HG03558 (cell line): ENCODE data around the gene METTL27.
"Not testable (repeated sequence)": the region's sequence is repeated elsewhere in the genome, so short reads cannot be mapped to it uniquely, and the experiment has no call there.

Experiments
- ATAC-seq: cut with Tn5 transposase; IDR thresholded peaks from one replicate; pipeline ENCODE4 v1.9.1; 2021; ENCODE audit warnings: moderate number of reproducible peaks; ENCODE audit not compliant: unreplicated experiment; ENCODE audit errors: extremely low read depth

Gene METTL27

DNA sequence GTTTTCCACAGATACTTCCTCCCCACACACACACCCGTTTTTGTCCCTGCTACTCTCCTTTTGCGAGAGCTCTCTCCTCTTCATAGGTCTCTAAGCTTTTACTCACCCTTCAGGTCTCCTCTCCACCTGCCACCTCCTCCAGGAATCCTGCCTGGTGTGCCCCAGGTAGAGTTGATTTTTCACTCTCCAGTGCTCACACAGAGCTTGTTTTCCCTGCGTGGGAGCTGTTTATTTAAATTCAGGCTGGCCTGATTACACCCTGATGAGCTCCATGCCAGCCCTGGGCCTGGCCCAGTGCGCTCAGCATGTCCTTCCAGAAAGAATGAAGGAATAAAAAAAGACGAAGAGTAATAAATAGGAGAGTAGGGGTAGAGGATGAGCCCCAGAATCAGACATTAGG is 19.1 kb downstream of the METTL27 start:
- ATAC-seq: no peak

DNA sequence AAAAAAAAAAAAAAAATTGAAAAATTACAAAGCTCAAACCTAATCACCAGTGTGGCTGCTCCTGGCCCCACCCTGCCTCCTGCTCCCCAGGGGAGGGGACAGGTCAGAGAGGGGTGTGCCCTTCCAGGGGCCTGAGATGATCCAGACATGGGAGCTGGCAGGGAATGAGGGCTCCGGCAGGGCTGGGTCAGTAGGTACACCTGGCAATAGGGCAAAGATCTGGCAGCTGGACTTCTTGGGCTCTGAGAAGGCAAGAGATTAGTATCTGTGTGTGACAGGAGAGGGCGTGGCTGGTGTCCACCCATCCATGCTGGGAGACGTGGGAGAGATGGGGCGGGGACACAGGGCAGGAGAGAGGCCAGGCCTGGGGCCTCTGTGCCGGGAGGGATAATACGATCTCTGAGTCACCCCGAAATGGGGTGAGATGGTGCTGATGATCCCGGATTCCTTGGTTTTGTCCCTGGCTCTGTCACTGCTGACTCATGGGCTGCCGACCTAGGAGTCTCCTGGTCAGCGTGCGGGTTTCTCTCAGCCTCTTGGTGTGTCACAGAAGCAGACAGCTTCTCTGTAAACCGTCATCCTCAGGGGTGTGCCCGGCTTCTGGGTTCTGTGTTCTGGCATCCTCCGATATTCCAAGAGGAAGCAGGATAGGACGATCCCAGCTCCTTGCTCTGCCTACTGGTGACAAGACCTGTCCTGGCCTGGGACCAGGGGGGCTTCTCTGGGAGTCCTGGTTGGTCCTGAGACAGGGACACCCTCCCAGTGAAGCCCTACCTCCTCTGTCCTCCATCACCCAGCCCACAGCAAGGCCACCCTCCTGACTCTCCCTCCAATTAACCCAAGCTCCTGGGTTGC is 19.8 kb downstream of the METTL27 start:
- ATAC-seq: no peak

- ATAC-seq: not testable (repeated sequence)
Observed at GRCh38 chr7:73821597-73822285, 20.6 kb downstream of the METTL27 start.

GRCh38 chr7:73820013-73820412 is 22.3 kb downstream of the METTL27 start:
- no peak for ATAC-seq

- ATAC-seq: no peak
Observed at GRCh38 chr7:73817121-73817520, 25.2 kb downstream of the METTL27 start.

- ATAC-seq: no peak
Observed at GRCh38 chr7:73815436-73815835, 26.9 kb downstream of the METTL27 start.

GRCh38 chr7:73812996-73813395 is 29.3 kb downstream of the METTL27 start:
- ATAC-seq: no peak

- ATAC-seq: no peak
Observed at GRCh38 chr7:73811760-73812168, 30.6 kb downstream of the METTL27 start.

GRCh38 chr7:73810998-73811360 is 31.3 kb downstream of the METTL27 start:
- no peak for ATAC-seq

- ATAC-seq: no peak
Observed at GRCh38 chr7:73809467-73809951, 32.8 kb downstream of the METTL27 start.

DNA sequence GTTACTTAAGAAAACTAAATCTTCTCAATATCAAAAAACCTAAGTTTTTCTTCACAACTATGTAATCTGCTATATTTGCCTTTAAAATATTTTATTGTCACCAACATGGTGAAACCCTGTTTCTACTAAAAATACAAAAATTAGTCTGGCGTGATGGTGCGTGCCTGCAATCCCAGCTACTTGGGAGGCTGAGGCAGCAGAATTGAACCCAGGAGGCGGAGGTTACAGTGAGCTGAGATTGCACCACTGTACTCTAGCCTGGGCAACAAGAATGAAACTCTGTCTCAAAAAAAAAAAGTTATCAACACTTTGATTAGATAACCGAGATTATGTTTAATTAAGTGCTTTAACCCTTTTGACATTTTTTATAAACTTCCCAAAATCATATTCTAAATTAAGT is 39.9 kb downstream of the METTL27 start:
- ATAC-seq: no peak

DNA sequence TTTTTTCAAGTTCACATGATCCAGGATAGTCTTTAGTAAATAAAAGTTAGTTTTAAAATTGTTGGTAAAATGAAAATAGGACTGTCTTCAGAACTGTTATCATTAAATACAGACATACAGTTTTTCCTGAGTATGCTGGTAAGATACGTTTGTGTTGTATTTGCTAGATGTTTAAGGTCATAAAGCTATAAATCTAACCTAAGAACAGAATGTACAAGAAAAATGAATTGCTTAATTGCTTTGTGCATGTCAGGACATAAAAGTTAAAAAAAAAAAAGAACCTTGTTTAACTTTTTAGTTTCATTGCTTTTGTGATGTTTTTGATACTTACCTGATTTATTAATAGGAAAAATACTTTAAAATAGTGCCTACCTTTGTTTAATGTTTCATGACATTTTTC is 40.7 kb downstream of the METTL27 start:
- ATAC-seq: no peak

GRCh38 chr7:73799282-73800141 is 42.8 kb downstream of the METTL27 start:
- ATAC-seq: no peak

DNA sequence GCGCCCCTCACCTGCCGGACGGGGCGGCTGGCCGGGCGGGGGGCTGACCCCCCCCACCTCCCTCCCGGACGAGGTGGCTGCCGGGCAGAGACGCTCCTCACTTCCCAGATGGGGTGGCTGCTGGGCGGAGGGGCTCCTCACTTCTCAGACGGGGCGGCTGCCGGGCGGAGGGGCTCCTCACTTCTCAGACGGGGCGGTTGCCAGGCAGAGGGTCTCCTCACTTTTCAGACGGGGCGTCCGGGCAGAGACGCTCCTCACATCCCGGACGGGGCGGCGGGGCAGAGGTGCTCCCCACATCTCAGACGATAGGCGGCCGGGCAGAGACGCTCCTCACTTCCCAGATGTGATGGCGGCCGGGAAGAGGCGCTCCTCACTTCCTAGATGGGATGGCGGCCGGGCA is 45.1 kb downstream of the METTL27 start:
- ATAC-seq: not testable (repeated sequence)

GRCh38 chr7:73796656-73797055 is 45.7 kb downstream of the METTL27 start:
- ATAC-seq: not testable (repeated sequence)

GRCh38 chr7:73795188-73795587 is 47.1 kb downstream of the METTL27 start:
- ATAC-seq: not testable (repeated sequence)

DNA sequence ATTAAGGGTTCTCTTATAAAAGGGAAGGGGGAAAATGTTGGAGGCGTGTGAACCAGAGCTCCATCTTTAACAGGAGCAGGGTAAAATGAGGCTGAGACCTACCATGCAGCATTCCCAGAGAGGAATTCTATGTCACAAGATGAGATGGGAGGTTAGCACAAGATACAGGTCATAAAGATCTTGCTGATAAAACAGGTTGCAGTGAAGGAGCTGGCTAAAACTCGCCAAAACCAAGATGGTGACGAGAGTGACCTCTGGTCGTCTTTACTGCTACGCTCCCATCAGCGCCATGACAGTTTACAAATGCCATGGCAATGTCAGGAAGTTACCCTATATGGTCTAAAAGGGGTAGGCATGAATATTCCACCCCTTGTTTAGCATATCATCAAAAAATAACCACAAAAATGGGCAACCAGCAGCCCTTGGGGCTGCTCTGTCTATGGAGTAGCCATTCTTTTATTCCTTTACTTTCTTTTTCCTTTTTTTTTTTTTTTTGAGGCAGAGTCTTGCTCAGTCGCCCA is 51.1 kb downstream of the METTL27 start:
- not testable (repeated sequence) for ATAC-seq

GRCh38 chr7:73789051-73789450 is 53.3 kb downstream of the METTL27 start:
- no peak for ATAC-seq

DNA sequence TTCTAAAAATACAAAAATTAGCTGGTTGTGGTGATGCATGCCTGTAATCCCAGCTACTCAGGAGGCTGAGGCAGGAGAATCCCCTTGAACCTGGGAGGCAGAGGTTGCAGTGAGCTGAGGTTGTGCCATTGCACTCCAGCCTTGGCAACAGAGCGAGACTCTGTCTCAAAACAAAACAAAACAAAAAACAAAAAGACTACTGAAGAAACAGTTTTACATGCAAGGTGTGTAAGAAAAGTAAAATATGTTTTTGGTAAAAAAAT is 54.6 kb downstream of the METTL27 start:
- ATAC-seq: not testable (repeated sequence)

GRCh38 chr7:73786588-73786987 is 55.7 kb downstream of the METTL27 start:
- no peak for ATAC-seq
